Caki2 (cell line): ENCODE data around the gene ZNF285. TPM values are rescaled to one million over a fixed set of nuclear protein-coding genes. Genes with fewer than 3 reads are reported as not detected.

Source experiments
- total RNA-seq: library from RNA; depleted of rRNA; stranded (reverse); fragments of >200 nt; shearing (Covaris generic); gene quantifications from 2 replicates; pipeline ENCODE4 v1.2.3, GENCODE V29; 2014; ENCODE audit warnings: low replicate concordance; rRNA removed

ZNF285 gene
- total RNA-seq, 1 experiment from 2014 or later = 2.3 TPM

Other genes with a start within 250 kb of the ZNF285 start
- gene ZNF226, start 236.5 kb downstream of the ZNF285 start, total RNA-seq = 15.7 and 45.0 TPM in 2 replicates
- 8.4 and 27.4 TPM in 2 replicates for gene ZNF227, start 189.1 kb downstream of the ZNF285 start, total RNA-seq
- gene ZNF233, start 141.7 kb downstream of the ZNF285 start, total RNA-seq = 0.03 TPM in 1 of 2 replicates, not detected in the other
- gene ZNF235, start 96.6 kb downstream of the ZNF285 start, total RNA-seq = 0.84 and 1.3 TPM in 2 replicates
- gene ZNF112, start 44.9 kb downstream of the ZNF285 start, total RNA-seq = 2.0 and 3.2 TPM in 2 replicates
- gene ZNF229, start 46.9 kb upstream of the ZNF285 start, total RNA-seq = 7.3 and 22.4 TPM in 2 replicates
- 3.4 and 9.6 TPM in 2 replicates for gene ZNF180, start 98.9 kb upstream of the ZNF285 start, total RNA-seq
- gene CEACAM20, start 128.1 kb upstream of the ZNF285 start, total RNA-seq = not detected in 2 replicates
- gene IGSF23, start 212.0 kb upstream of the ZNF285 start, total RNA-seq = not detected in 2 replicates
- 80.5 and 93.9 TPM in 2 replicates for gene PVR, start 242.3 kb upstream of the ZNF285 start, total RNA-seq